GM21825 (cell line): ENCODE measurements around the gene RAD51B.
"Not testable (repeated sequence)": the region's sequence is repeated elsewhere in the genome, so short reads cannot be mapped to it uniquely, and the experiment has no call there.

ENCODE experiments used
- ATAC-seq: cut with Tn5 transposase; IDR thresholded peaks from one replicate; pipeline ENCODE4 v1.9.1; 2021; ENCODE audit warnings: mild to moderate bottlenecking, moderate library complexity; ENCODE audit not compliant: unreplicated experiment

Gene RAD51B

GRCh38 chr14:67942080-67942710, 122.6 kb downstream of the RAD51B start:
- ATAC-seq, result no peak

GRCh38 chr14:67943947-67944346, 124.4 kb downstream of the RAD51B start:
- no peak for ATAC-seq

GRCh38 chr14:67944605-67945004, 125.0 kb downstream of the RAD51B start:
- ATAC-seq, result no peak

GRCh38 chr14:67949771-67950170, 130.2 kb downstream of the RAD51B start:
- ATAC-seq, result no peak

GRCh38 chr14:67950386-67950785, 130.8 kb downstream of the RAD51B start:
- no peak for ATAC-seq

- no peak for ATAC-seq
These were observed 132.1 kb downstream of the RAD51B start for GRCh38 chr14:67951529-67952135.

- no peak for ATAC-seq
These were observed 132.8 kb downstream of the RAD51B start for GRCh38 chr14:67952381-67952780.

- no peak for ATAC-seq
These were observed 133.2 kb downstream of the RAD51B start for GRCh38 chr14:67952786-67953185.

GRCh38 chr14:67955261-67955660, 135.7 kb downstream of the RAD51B start:
- ATAC-seq, result no peak

GRCh38 chr14:67957946-67958345, 138.4 kb downstream of the RAD51B start:
- no peak for ATAC-seq

GRCh38 chr14:67961676-67962075, 142.1 kb downstream of the RAD51B start:
- ATAC-seq, result no peak

- no peak for ATAC-seq
These were observed 142.7 kb downstream of the RAD51B start for GRCh38 chr14:67962215-67962644.

- ATAC-seq, result no peak
These were observed 144.0 kb downstream of the RAD51B start for GRCh38 chr14:67963545-67963944.

- no peak for ATAC-seq
These were observed 144.6 kb downstream of the RAD51B start for GRCh38 chr14:67963960-67964812.

- ATAC-seq, result no peak
These were observed 146.1 kb downstream of the RAD51B start for GRCh38 chr14:67965696-67966095.

- no peak for ATAC-seq
These were observed 147.6 kb downstream of the RAD51B start for GRCh38 chr14:67967206-67967605.

- ATAC-seq, result not testable (repeated sequence)
These were observed 148.4 kb downstream of the RAD51B start for GRCh38 chr14:67967970-67968369.

GRCh38 chr14:67970923-67971322, 151.3 kb downstream of the RAD51B start:
- ATAC-seq, result no peak

GRCh38 chr14:67971627-67972625, 152.3 kb downstream of the RAD51B start:
- no peak for ATAC-seq

GRCh38 chr14:67973436-67973835, 153.9 kb downstream of the RAD51B start:
- no peak for ATAC-seq

GRCh38 chr14:67975470-67975869, 155.9 kb downstream of the RAD51B start:
- ATAC-seq, result no peak
